GM19035 (cell line): Measurements from ENCODE around the gene MRTFB.
"Not testable (repeated sequence)": the region's sequence is repeated elsewhere in the genome, so short reads cannot be mapped to it uniquely, and the experiment has no call there.

Source experiments
- ATAC-seq: cut with Tn5 transposase; IDR thresholded peaks from one replicate; pipeline ENCODE4 v1.9.1; 2021; ENCODE audit not compliant: unreplicated experiment

The MRTFB gene

DNA sequence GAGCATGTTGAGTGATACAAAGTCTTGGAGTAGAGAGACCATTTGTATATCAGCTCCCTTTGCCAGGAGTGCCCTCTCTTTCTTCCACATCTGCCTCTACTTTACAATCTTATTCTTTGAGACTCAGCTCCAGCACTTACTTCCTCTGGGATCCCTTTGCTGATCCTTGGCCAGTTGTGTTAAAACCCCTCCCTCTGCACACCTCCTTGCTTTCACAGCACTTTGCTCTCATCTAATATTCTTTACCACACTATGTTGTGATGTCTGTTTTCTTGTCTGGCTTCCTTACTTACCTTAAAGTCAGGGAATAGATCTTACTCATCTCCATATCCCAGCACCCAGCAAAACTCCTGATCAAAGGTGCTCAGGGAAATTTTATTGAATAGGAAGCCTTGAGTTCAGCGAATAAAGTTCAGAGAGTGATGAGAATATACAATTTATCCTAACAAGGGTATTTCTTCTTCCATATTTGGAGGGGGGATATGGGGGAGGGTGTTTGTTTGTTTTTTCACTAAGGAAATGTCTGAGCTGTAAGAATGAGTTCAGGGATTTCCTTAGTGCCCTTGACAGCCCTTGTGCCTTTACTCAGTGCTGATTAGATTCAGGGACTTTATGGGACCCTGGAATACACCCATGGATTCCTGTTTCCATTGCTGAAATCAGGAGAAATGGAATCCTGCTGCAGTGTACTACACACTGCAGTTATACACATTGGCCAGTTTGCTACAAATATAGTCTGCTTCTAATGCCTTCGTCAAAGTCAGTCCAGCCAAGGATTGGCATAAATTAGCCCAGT lies 32.0 kb downstream of the MRTFB start:
- ATAC-seq = no peak

- no peak for ATAC-seq
Observed at GRCh38 chr16:14104066-14104465, 32.9 kb downstream of the MRTFB start.

DNA sequence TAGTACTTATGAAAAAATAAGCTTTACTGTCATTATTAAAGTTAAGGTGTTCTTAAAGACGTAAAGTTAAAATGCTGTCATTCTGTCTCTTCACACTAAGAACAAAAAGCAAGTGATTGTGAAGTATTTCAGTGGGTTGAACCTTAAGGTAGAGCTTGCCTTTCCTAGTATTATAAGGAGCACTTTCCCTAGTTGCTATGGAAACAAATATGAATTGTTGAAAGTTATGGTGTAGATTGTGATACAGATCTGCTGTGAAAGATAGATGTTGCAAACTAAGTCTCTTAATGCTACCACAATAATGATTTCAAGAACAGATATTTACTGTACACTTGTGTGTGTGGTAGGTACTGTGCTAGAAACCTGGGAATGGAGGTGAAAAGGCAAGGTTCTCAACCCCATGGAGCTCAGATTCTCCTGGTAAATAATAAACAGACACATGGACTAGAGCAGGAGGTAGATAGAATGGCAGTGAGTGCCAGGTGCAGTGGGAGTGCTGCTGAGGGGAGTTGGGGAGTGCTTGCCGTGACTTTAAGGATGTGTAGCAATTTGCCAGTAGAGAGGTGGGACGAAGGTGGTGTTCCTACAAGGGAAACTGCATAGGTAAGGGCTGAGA lies 34.7 kb downstream of the MRTFB start:
- ATAC-seq = no peak

DNA sequence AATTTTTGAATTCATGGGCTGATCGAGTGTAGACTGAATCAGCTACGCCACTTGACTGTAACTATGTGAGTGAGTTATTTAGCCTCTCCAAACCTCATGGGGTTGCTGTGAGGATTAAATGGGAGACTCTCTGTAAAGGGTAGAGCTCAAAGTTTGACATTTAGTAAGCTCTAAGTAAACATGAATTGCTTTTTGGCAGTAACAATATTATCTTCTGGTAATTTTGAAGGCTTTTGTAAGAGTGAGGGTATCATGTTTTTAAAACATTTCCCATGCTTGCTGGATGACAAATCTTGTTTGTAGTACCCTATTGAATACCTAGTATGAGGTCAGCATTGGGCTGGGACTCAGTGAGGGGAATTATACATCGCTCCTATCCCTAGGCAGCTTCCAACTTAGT lies 35.3 kb downstream of the MRTFB start:
- ATAC-seq = no peak

DNA sequence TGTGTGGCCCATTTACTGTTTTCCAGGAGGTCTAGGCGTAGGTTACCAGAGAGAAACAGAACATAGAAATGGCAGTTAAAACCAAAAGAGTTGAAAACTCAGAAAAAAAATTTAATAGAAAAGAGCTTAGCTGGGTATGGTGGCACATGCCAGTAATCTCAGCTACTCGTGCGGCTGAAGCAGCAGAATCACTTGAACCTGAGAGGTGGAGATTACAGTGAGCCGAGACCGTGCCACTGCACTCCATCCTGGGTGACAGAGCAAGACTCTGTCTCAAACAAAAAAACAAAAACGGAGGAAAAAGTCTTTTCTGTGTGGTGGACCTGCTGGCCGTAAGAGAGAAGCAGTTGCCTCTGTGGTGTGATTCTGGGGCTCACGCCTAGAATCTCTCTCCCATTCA lies 35.8 kb downstream of the MRTFB start:
- no peak for ATAC-seq

DNA sequence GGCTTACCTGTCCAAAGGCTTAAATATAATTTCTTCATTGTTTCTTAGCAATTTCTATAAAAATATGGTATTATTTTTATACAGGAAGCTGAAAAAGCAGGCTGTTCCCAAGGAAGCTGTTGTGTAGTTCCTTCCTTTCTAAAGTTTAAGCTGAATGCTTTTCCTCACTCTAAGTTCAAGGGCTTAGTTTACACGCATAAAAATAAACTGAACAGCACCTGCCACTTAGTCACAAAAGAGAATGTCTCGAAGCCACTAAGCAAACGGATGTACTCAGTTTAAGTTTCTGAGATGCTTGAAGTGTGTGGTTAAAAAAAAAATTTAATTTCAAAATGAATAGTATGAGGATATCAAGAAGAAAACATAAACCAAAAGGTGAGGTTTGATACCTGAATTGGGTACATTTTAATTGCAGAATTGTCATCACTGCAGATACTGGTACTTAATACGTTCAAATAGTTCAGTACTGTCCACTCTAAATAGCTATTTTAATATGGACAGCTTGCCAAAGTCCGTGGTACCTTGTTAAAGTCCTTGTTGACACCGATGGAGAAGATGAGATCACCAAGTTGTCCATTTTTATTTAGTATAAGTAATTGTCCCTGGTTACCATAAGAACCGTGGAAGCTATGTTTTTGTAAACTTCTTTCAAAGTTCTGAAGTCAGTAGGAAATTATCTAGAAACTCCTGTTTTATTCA lies 38.1 kb downstream of the MRTFB start:
- no peak for ATAC-seq

- no peak for ATAC-seq
Observed at GRCh38 chr16:14109782-14110727, 38.9 kb downstream of the MRTFB start.

- no peak for ATAC-seq
Observed at GRCh38 chr16:14110728-14111251, 39.7 kb downstream of the MRTFB start.

- ATAC-seq = no peak
Observed at GRCh38 chr16:14111713-14112538, 40.8 kb downstream of the MRTFB start.

DNA sequence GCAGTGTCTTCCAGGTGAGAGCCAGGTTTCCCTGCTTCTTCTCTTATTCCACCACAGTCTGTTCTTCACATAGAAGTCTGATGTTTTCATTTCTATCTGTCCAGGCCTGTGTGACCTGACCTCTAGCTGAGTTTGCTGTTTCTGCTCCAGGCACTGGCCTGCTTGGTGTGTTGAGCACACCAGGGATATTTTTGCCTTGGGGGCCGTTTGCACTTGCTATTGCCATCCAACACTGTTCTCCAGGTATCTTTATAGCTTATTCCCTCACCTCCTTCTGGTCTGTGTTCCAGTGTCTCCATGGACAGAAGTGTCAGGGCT lies 41.4 kb downstream of the MRTFB start:
- no peak for ATAC-seq

- no peak for ATAC-seq
Observed at GRCh38 chr16:14113344-14113743, 42.2 kb downstream of the MRTFB start.

DNA sequence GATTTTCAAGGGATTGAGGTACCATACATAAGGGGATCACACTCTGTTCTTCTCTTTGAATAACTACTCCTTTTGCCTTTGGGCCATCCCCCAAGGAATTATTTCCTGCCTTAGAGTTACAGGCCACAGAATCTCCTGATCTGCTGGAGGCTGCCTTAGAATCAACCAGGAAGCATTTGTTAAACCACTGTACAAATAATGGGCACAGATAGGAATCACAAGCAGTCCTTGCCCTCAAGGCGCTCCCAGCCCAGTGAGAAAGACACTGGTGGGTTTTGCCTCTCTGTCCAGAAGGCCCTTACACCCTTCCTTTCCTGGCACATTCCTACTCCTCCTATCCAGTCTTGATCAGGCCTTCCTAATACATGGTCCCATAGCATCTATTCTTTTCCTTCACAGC lies 45.9 kb downstream of the MRTFB start:
- no peak for ATAC-seq

DNA sequence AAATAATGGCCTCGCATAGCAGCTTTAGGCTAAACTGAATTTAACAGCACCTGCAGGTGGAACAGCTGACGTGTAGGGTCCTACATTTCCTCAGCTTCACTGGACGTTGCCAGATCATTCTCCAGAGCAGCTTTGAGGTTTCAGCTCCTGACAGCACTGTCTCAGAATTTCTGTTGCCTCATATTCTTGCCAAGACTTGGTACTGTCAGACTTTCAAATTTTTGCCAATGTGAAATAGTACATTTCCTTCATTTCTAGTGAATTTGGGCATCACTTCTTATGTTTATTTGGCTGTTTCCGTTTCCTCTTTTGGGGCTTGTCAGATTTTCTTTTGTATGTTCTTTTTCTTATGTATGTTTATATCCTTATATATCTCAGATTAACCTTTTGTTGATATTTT lies 48.7 kb downstream of the MRTFB start:
- ATAC-seq = no peak

- ATAC-seq = no peak
Observed at GRCh38 chr16:14120335-14120734, 49.2 kb downstream of the MRTFB start.

- ATAC-seq = no peak
Observed at GRCh38 chr16:14121142-14121541, 50.0 kb downstream of the MRTFB start.

GRCh38 chr16:14121872-14122271 lies 50.8 kb downstream of the MRTFB start:
- ATAC-seq = no peak

GRCh38 chr16:14122430-14122829 lies 51.3 kb downstream of the MRTFB start:
- not testable (repeated sequence) for ATAC-seq

DNA sequence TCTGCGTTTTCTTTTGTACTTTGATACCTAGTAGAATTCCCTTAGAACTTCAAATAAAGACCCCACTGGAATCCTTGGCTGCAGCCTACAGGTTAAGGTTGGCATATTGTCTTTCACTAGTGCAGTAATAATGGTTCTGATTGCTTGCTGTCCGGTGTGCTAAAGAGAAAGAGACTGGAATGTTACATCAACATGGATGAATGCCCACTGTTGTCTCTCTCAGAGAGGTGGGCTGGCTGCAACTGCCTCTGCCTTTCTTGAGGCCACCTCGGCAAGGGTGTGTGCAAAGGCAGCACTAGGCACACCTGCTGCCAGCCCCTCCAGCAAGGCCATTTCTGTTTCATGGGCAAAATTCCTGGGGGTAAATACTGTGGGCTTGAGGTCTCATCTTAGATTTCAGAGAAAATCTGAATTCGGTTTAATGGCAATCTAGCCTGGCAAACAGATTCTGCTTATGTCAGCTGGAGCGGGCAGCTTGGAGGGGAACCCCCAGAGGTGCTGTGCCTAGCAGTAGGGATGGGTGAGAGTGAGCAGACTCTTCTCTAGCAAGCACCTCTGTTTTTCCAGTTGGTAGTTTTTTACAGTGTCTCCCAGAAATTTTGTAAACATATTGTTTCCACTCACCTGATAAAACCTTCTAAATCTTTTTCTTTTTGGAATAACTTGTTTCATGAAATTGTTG lies 54.0 kb downstream of the MRTFB start:
- ATAC-seq = no peak

DNA sequence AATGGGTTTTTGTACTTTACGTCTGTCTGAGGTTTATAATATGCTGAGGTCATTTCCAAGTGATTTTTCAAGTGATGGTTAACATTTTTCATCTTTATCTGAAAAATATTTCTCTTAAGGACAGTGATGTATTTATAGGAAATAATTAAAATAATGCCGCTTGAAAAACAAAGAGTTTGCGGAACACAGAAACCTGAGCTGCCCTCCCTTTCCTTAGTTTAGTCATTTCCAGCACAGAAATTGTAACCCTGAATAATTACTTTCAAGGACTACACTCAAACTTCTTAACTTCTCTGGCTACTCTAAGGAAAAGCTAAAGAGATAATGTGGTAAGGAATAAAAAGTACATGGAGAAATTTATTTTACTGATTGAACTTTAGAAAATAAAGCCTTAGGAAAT lies 54.6 kb downstream of the MRTFB start:
- ATAC-seq = no peak

DNA sequence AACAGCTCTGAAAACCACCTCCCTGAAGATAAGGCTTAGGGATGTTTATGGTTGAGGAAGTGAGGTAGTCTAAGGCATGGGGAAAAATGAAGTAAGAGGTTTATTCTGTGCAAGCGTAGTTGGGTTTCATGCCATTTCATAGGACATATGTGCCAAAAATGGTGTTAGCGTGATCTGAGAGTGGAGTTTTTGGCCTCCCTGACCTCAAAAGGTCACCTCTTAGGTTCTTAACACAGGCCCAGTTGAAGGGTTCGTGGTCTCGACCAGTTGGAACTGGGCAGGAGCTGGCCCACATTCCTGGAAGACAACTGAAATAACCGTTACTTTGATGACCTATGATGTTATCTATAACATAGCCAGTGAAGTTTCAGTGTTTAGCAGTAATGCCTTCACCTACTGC lies 57.0 kb downstream of the MRTFB start:
- ATAC-seq = no peak
